Amygdala (tissue), 56 donors: ENCODE measurements around the gene TCERG1L.

Source experiments
- DNase-seq, 56 donors: peaks; one replicate each; lab custom pipeline; 2025; lab: John Stamatoyannopoulos, UW

TCERG1L gene

GRCh38 chr10:131175891-131176290 lies 135.6 kb downstream of the TCERG1L start:
- DNase-seq: peak in 4 of 56 donors; percentile 6 to 32 (median 24)

GRCh38 chr10:131174651-131175540 lies 136.6 kb downstream of the TCERG1L start:
- no peak for DNase-seq

GRCh38 chr10:131174211-131174565 lies 137.3 kb downstream of the TCERG1L start:
- DNase-seq: no peak

GRCh38 chr10:131173484-131174210 lies 137.9 kb downstream of the TCERG1L start:
- no peak for DNase-seq

GRCh38 chr10:131172433-131172832 lies 139.1 kb downstream of the TCERG1L start:
- no peak for DNase-seq

- no peak for DNase-seq
These were observed 142.4 kb downstream of the TCERG1L start for GRCh38 chr10:131169146-131169545.

- no peak for DNase-seq
These were observed 143.2 kb downstream of the TCERG1L start for GRCh38 chr10:131168238-131168875.

- DNase-seq: no peak
These were observed 144.3 kb downstream of the TCERG1L start for GRCh38 chr10:131167036-131167860.

GRCh38 chr10:131166486-131166885 lies 145.0 kb downstream of the TCERG1L start:
- DNase-seq: no peak

GRCh38 chr10:131165092-131165491 lies 146.4 kb downstream of the TCERG1L start:
- DNase-seq: no peak

- no peak for DNase-seq
These were observed 148.4 kb downstream of the TCERG1L start for GRCh38 chr10:131162866-131163843.

- DNase-seq: no peak
These were observed 149.3 kb downstream of the TCERG1L start for GRCh38 chr10:131162211-131162610.

GRCh38 chr10:131161087-131161486 lies 150.4 kb downstream of the TCERG1L start:
- DNase-seq: no peak

- DNase-seq: no peak
These were observed 151.2 kb downstream of the TCERG1L start for GRCh38 chr10:131160219-131160875.

GRCh38 chr10:131159771-131160170 lies 151.8 kb downstream of the TCERG1L start:
- no peak for DNase-seq

- DNase-seq: no peak
These were observed 152.8 kb downstream of the TCERG1L start for GRCh38 chr10:131158695-131159094.

- DNase-seq: no peak
These were observed 153.6 kb downstream of the TCERG1L start for GRCh38 chr10:131157899-131158298.

GRCh38 chr10:131155876-131156230 lies 155.7 kb downstream of the TCERG1L start:
- no peak for DNase-seq
